Testis (tissue), 3 donors: Measurements from ENCODE around the gene LARP1. TPM values are rescaled to one million over a fixed set of nuclear protein-coding genes. Genes with fewer than 3 reads are reported as not detected.

ENCODE experiments used
- DNase-seq: peaks from one replicate; pipeline ENCODE4 v3.0.0-alpha.2; 2019
- H3K27ac ChIP-seq, 2 donors: fragments of 200-600 bp; sonication (generic); one replicate each; pipeline ENCODE4 v1.5.1; 2019
- H3K27me3 ChIP-seq: fragments of 200-600 bp; sonication (generic); one replicate; pipeline ENCODE4 v1.5.1; 2019
- H3K36me3 ChIP-seq: fragments of 200-600 bp; sonication (generic); one replicate; pipeline ENCODE4 v1.5.1; 2017; ENCODE audit warnings: low read depth; ENCODE audit errors: missing control alignments
- H3K4me1 ChIP-seq: fragments of 200-600 bp; sonication (generic); one replicate; pipeline ENCODE4 v1.5.1; 2019
- H3K4me3 ChIP-seq, 2 donors: fragments of 200-600 bp; sonication (generic); one replicate each; pipeline ENCODE4 v1.5.1; 2017 to 2019
- H3K9me3 ChIP-seq: fragments of 200-600 bp; sonication (generic); one replicate; pipeline ENCODE4 v1.5.1; 2017
- CTCF ChIP-seq, 3 experiments: fragments of 450-650 bp in 2 of 3; fragments of 200-600 bp in 1 of 3; sonication (generic) in 1 of 3; IDR thresholded peaks; one replicate each; pipeline ENCODE4 v1.5.1; 2016 to 2019; ENCODE audit warnings: antibody characterized with exemption in 3 of 3, mild to moderate bottlenecking in 2 of 3, moderate library complexity in 1 of 3
- POLR2A ChIP-seq: fragments of 450-650 bp; IDR thresholded peaks from one replicate; pipeline ENCODE4 v1.6.1; 2017; ENCODE audit warnings: antibody characterized with exemption, mild to moderate bottlenecking, moderate library complexity
- WGBS, 2 donors: methylation state at CpG; one replicate each; pipeline ENCODE4 v1.1.5; 2018; 5-methylcytosine and 5-hydroxymethylcytosine counted together
- intact Hi-C: fragments of 100-400 bp; cut with DNase I; formaldehyde crosslinking; loops from one replicate; pipeline ENCODE4 v1.15.1; 2023; ENCODE audit warnings: low total_unique reads
- microRNA counts, 2 donors: library from miRNA; unstranded; fragments of <30 nt; microRNA quantifications; one replicate each; lab custom pipeline; 2016
- microRNA-seq, 2 donors: library from miRNA; unstranded; fragments of <30 nt; microRNA quantifications; one replicate each; pipeline ENCODE4, GENCODE V29; 2016; ENCODE audit warnings: borderline number of aligned reads in 2 of 2, borderline replicate concordance in 1 of 2
- polyA plus RNA-seq: library from polyadenylated mRNA; stranded (reverse); fragments of 350-450 nt; fragmentation: Illumina TruSeq; extraction: RNeasy Lipid Tissue Mini Kit (QIAGEN cat#74804); gene quantifications from one replicate; pipeline ENCODE4 v1.2.3, GENCODE V29; 2014; ENCODE audit warnings: low read depth, low replicate concordance; ENCODE audit not compliant: insufficient read depth
- small RNA-seq, 2 donors: library from RNA; depleted of rRNA; stranded (forward); fragments of <200 nt; gene quantifications; one replicate each; pipeline ENCODE3, GENCODE V24; 2016
- total RNA-seq, 2 donors: library from RNA; depleted of rRNA; stranded (reverse); fragments of >200 nt; gene quantifications; one replicate each; pipeline ENCODE4 v1.2.3, GENCODE V29; 2016

LARP1 gene
- total and polyA plus RNA-seq, 3 donors from 2014 or later, result 118 to 174 (median 169) TPM

- intact Hi-C loops, result no loop called here
Measured at GRCh38 chr5:154865466-154866184, 110.4 kb downstream of the LARP1 start.

DNA sequence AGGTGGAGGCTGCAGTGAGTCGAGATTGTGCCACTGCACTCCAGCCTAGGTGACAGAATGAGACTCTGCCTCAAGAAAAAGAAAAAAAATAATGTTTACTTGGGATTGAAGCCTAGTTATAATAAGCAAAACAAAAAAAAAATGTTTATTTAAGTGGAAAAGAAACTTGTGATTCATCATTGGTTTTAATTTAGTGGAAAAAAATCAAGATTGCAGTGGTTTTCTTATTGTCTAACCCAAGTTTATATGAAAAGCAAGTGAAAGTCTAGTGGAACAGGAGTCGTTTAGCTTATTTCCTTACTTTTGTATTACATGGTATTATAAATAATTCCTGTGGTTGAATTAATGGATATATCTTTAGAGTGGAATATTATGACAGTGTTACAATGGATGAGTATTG is 111.7 kb downstream of the LARP1 start:
- 37 to 47% methylated on average over 2 of the region's 2 CpGs for WGBS, 2 donors
- Histone ChIP-seq H3K4me1 (peaks cover 47% of the 10 kb centered on the region), H3K4me3 (no peak overlapping the region), H3K36me3 (no peaks in the 10 kb centered on the region), H3K27me3 (no peaks in the 10 kb centered on the region), H3K27ac (peak overlapping the region; percentile 73 to 85), H3K9me3 (no peaks in the 10 kb centered on the region)
- TF ChIP-seq CTCF (IDR thresholded peaks at IDR 0.05) (no peak), POLR2A (no peak)
- DNase-seq, result no peak
- intact Hi-C loops, result no loop called here

More at GRCh38 chr5:154865466-154866184, 110.4 kb downstream of the LARP1 start:
- Histone ChIP-seq H3K27me3 (no peaks in the 10 kb centered on the region), H3K4me1 (peaks cover 57% of the 10 kb centered on the region), H3K27ac (peak overlapping the region; percentile 73 to 85), H3K4me3 (no peak overlapping the region), H3K9me3 (no peaks in the 10 kb centered on the region), H3K36me3 (no peaks in the 10 kb centered on the region)
- WGBS, 2 donors, result 38 to 51% methylated on average over 5 of the region's 5 CpGs
- DNase-seq, result no peak
- TF ChIP-seq CTCF (IDR thresholded peaks at IDR 0.05) (no peak), POLR2A (no peak)

MicroRNAs encoded within 50 kb of the gene (microRNA counts, 767-probe panel; counts per million panel counts)
- microRNA hsa-miR-378h (lab: Ali Mortazavi, UCI), result 0 to 152 counts per million in 2 donors

Small RNAs within 50 kb of the gene (microRNA-seq; reads per million reads assigned to microRNA genes)
- gene MIR378H, result 0 reads per million in 2 donors

Small RNAs within 50 kb of the gene (small RNA-seq; reads per million reads assigned to genes)
- gene MIR378H, result 0 reads per million in 2 donors
- gene RF00019, result 0 reads per million in 2 donors

Other genes starting within 250 kb of the LARP1 start
- 10 to 100 TPM; 54.7 to 76.8 TPM for gene FAXDC2, start 95.2 kb downstream of the LARP1 start, total RNA-seq
- 32.5 TPM for gene FAXDC2, start 95.2 kb downstream of the LARP1 start, polyA plus RNA-seq
- gene CNOT8, start 103.2 kb downstream of the LARP1 start, total RNA-seq, result 100 to 1,000 TPM; 103 to 106 TPM
- gene CNOT8, start 103.2 kb downstream of the LARP1 start, polyA plus RNA-seq, result 67.6 TPM
- gene GEMIN5, start 182.8 kb downstream of the LARP1 start, total RNA-seq, result 10 to 100 TPM; 24.1 to 24.7 TPM
- gene GEMIN5, start 182.8 kb downstream of the LARP1 start, polyA plus RNA-seq, result 15.8 TPM
- gene MRPL22, start 185.7 kb downstream of the LARP1 start, total RNA-seq, result 10 to 100 TPM; 28.1 to 42.6 TPM
- 81.4 TPM for gene MRPL22, start 185.7 kb downstream of the LARP1 start, polyA plus RNA-seq